Kidney epithelial cell (primary cell): ENCODE measurements around the gene AFF3. TPM values are rescaled to one million over a fixed set of nuclear protein-coding genes. Genes with fewer than 3 reads are reported as not detected.

Experiments
- DNase-seq: peaks from one replicate; pipeline ENCODE4 v3.0.0-alpha.2; 2010; ENCODE audit warnings: low read depth
- H3K27me3 ChIP-seq: 2 replicates; pipeline ENCODE4 v1.6.0; 2011; ENCODE audit warnings: low read length; ENCODE audit not compliant: control insufficient read depth, insufficient read depth
- H3K36me3 ChIP-seq: 2 replicates; pipeline ENCODE4 v1.5.1; 2011; ENCODE audit warnings: low read length; ENCODE audit not compliant: control insufficient read depth, insufficient read depth
- H3K4me3 ChIP-seq: 2 replicates; pipeline ENCODE4 v1.5.1; 2011; ENCODE audit warnings: low read depth, mild to moderate bottlenecking, control low read depth, low read length
- CTCF ChIP-seq: IDR thresholded peaks from 2 replicates; pipeline ENCODE4 v1.5.1; 2011; ENCODE audit warnings: mild to moderate bottlenecking, moderate library complexity, low read length, control low read depth, inconsistent platforms; ENCODE audit not compliant: insufficient read depth, poor library complexity, severe bottlenecking
- total RNA-seq: library from RNA; depleted of rRNA; stranded (reverse); fragments of >200 nt; gene quantifications from 2 replicates; pipeline ENCODE4 v1.2.3, GENCODE V29; 2015

Gene AFF3
- total RNA-seq, 1 donor from 2014 or later: 13.9 TPM

- Histone ChIP-seq H3K36me3 (no peaks in the 10 kb centered on the region), H3K27me3 (no peaks in the 10 kb centered on the region), H3K4me3 (no peak overlapping the region)
- no peak for DNase-seq
- TF ChIP-seq CTCF: no peak
Measured at GRCh38 chr2:99644419-99644787, 498.0 kb downstream of the AFF3 start.

GRCh38 chr2:99643787-99644418, 498.5 kb downstream of the AFF3 start:
- no peaks in the 10 kb centered on the region for H3K36me3 ChIP-seq
- no peak overlapping the region for H3K4me3 ChIP-seq
- H3K27me3 ChIP-seq: no peaks in the 10 kb centered on the region
- DNase-seq: no peak
- TF ChIP-seq CTCF: no peak

GRCh38 chr2:99641999-99642398, 500.4 kb downstream of the AFF3 start:
- TF ChIP-seq CTCF: no peak
- no peaks in the 10 kb centered on the region for H3K36me3 ChIP-seq
- no peaks in the 10 kb centered on the region for H3K27me3 ChIP-seq
- no peak overlapping the region for H3K4me3 ChIP-seq
- DNase-seq: no peak

- no peak for DNase-seq
- no peak overlapping the region for H3K4me3 ChIP-seq
- no peaks in the 10 kb centered on the region for H3K36me3 ChIP-seq
- TF ChIP-seq CTCF: no peak
- H3K27me3 ChIP-seq: no peaks in the 10 kb centered on the region
Measured at GRCh38 chr2:99640635-99641151, 501.7 kb downstream of the AFF3 start.

GRCh38 chr2:99638791-99639190, 503.6 kb downstream of the AFF3 start:
- no peak for TF ChIP-seq CTCF

GRCh38 chr2:99637159-99637697, 505.2 kb downstream of the AFF3 start:
- TF ChIP-seq CTCF: no peak
- Histone ChIP-seq H3K27me3 (no peaks in the 10 kb centered on the region), H3K4me3 (no peak overlapping the region), H3K36me3 (no peaks in the 10 kb centered on the region)
- DNase-seq: no peak

More at GRCh38 chr2:99638791-99639190, 503.6 kb downstream of the AFF3 start:
- Histone ChIP-seq H3K4me3 (no peak overlapping the region), H3K27me3 (no peaks in the 10 kb centered on the region), H3K36me3 (no peaks in the 10 kb centered on the region)
- DNase-seq: no peak
